ENCODE results near the gene ABCB10. TPM values are rescaled to one million over a fixed set of nuclear protein-coding genes. Genes with fewer than 3 reads are reported as not detected.

ABCB10 gene
- total RNA-seq, 1 experiment from 2014 or later = 13.8 TPM

- Histone ChIP-seq H3K4me2 (ENCODE audit: insufficient read depth, insufficient read length, low read length) (no peak overlapping the region), H3K79me1 (ENCODE audit: insufficient read depth, low read depth, low read length, poor library complexity, severe bottlenecking) (no peaks in the 10 kb centered on the region), H3T11ph (ENCODE audit: low read length) (no peak overlapping the region), H4K20me1 (ENCODE audit: control insufficient read depth, insufficient read depth, insufficient read length) (no peaks in the 10 kb centered on the region), H3K14ac (ENCODE audit: insufficient read depth, low read length) (no peak overlapping the region), H3K56ac (ENCODE audit: insufficient read length, low read depth, low read length) (no peak overlapping the region), H2BK15ac (ENCODE audit: low read depth, low read length) (no peak overlapping the region), H2BK20ac (ENCODE audit: low read depth, low read length, poor library complexity, severe bottlenecking) (no peak overlapping the region), H3K27ac (ENCODE audit: insufficient read length, low read depth, low read length) (no peak overlapping the region), H3K9me3 (ENCODE audit: control insufficient read depth, low read depth, low read length) (no peaks in the 10 kb centered on the region), H3K18ac (ENCODE audit: insufficient read length, low read depth, low read length) (no peak overlapping the region), H4K8ac (replicated peaks; ENCODE audit: insufficient read length, low read depth, low read length) (no peak overlapping the region), H3K9ac (ENCODE audit: extremely low read depth, insufficient read length, low read length) (no peak overlapping the region), H4K91ac (ENCODE audit: insufficient read length, low read depth, low read length) (no peak overlapping the region), H2BK5ac (ENCODE audit: insufficient read length, low read length) (no peak overlapping the region), H3K23ac (ENCODE audit: insufficient read length, low read depth, low read length) (no peak overlapping the region), H3K4me1 (ENCODE audit: insufficient read depth, low read length) (no peaks in the 10 kb centered on the region), H3K4ac (ENCODE audit: low read depth, low read length) (no peak overlapping the region), H2AFZ (ENCODE audit: low read length) (no peak overlapping the region), H2AK5ac (ENCODE audit: insufficient read length, low read length) (no peak overlapping the region), H4K5ac (ENCODE audit: insufficient read length, low read depth, low read length) (no peak overlapping the region), H2BK120ac (ENCODE audit: low read depth, low read length, poor library complexity, severe bottlenecking) (no peak overlapping the region), H2BK12ac (ENCODE audit: insufficient read length, low read depth, low read length) (no peak overlapping the region), H3K23me2 (ENCODE audit: insufficient read length, low read depth, low read length, poor library complexity, severe bottlenecking) (no peaks in the 10 kb centered on the region), H3K79me2 (ENCODE audit: insufficient read depth, low read length) (no peaks in the 10 kb centered on the region), H3K27me3 (ENCODE audit: insufficient read depth, low read length) (no peaks in the 10 kb centered on the region)
- no peak overlapping the region for H3K27ac Mint-ChIP-seq
- no peak for TF ChIP-seq CTCF (conservative IDR thresholded peaks at IDR 0.05)
- no peak for DNase-seq
- H3K36me3 Mint-ChIP-seq (ENCODE audit: insufficient read depth in 1 of 3, low read depth in 3 of 3) = peaks cover 3 to 40% (median 27%) of the 10 kb centered on the region in 3 experiments; a peak in 5 of 7 replicates
- H3K9me3 Mint-ChIP-seq = no peaks in the 10 kb centered on the region
- no peaks in the 10 kb centered on the region for H3K27me3 Mint-ChIP-seq (ENCODE audit: low read depth)
- no CpG with 5 or more reads among the region's 1 CpG for WGBS (ENCODE audit: extremely low coverage, insufficient read length, low lambda C conversion rate)
- no peak overlapping the region for H3K4me3 Mint-ChIP-seq
- no peaks in the 10 kb centered on the region for H3K4me1 Mint-ChIP-seq
These were observed 35.5 kb downstream of the ABCB10 start for GRCh38 chr1:229523052-229523451.

Measured in H9 (cell line).